Measurements from ENCODE around the gene CCBE1. TPM values are rescaled to one million over a fixed set of nuclear protein-coding genes. Genes with fewer than 3 reads are reported as not detected.

CCBE1 gene
- total RNA-seq, 2 donors from 2014 or later, result 1.6 to 1.8 TPM

DNA sequence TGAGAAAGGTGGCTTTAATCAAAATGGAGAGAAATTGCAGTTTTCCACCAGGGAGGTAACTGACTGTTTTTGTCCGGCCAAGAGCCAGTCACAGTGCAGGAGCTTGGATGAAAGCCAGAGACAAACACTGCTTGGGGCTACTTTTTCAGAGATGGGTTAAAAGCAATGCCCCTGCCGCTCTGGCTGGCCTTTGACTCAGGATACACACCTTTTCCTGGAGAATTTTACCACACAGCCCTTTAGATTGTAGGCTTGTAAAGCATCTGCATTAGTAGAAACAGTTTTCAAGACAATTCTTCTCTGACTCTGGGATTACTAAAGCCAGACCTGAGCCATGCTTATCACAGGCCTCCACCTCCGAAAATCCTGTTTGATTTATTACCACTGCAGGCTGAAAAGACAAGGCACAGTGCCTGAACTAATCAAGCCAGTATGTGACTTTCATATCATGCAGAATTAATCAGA is 79.7 kb downstream of the CCBE1 start:
- ATAC-seq (ENCODE audit: insufficient number of reproducible peaks, low FRiP score, low read depth) (no peak), DNase-seq (ENCODE audit: low spot score) (no peak)
- Histone ChIP-seq H3K9me3 (no peaks in the 10 kb centered on the region), H3K36me3 (no peaks in the 10 kb centered on the region), H3K27ac (no peak overlapping the region), H3K27me3 (replicated peaks; ENCODE audit: insufficient read depth) (no peaks in the 10 kb centered on the region), H3K4me3 (no peak overlapping the region), H3K4me1 (ENCODE audit: control insufficient read depth in 1 of 2, low read depth in 2 of 2) (peaks cover 0 to 3% of the 10 kb centered on the region in 2 donors)
- TF ChIP-seq, protein P1, sequence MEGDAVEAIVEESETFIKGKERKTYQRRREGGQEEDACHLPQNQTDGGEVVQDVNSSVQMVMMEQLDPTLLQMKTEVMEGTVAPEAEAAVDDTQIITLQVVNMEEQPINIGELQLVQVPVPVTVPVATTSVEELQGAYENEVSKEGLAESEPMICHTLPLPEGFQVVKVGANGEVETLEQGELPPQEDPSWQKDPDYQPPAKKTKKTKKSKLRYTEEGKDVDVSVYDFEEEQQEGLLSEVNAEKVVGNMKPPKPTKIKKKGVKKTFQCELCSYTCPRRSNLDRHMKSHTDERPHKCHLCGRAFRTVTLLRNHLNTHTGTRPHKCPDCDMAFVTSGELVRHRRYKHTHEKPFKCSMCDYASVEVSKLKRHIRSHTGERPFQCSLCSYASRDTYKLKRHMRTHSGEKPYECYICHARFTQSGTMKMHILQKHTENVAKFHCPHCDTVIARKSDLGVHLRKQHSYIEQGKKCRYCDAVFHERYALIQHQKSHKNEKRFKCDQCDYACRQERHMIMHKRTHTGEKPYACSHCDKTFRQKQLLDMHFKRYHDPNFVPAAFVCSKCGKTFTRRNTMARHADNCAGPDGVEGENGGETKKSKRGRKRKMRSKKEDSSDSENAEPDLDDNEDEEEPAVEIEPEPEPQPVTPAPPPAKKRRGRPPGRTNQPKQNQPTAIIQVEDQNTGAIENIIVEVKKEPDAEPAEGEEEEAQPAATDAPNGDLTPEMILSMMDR (IDR thresholded peaks at IDR 0.05), result no peak

DNA sequence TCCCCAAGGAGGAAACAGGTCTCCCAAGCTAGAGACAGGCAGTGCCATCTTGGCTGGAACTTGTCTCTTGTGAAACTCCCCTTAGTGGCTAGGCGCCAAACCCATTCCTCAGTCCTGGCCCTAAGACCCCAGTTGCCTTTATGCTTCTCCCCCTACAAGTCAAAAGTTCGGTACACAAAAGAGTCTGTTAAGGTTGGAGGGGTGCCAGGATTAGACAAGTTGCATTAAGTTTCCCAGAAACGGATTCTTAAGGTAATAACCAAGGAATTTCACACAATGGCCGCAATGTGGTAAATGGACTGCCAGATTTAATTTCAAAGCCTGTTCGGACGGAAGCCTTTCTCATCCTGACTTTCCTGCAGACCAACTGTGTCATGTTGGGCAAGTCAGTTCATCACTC is 80.7 kb downstream of the CCBE1 start:
- ATAC-seq (ENCODE audit: insufficient number of reproducible peaks, low FRiP score, low read depth), result no peak

DNA sequence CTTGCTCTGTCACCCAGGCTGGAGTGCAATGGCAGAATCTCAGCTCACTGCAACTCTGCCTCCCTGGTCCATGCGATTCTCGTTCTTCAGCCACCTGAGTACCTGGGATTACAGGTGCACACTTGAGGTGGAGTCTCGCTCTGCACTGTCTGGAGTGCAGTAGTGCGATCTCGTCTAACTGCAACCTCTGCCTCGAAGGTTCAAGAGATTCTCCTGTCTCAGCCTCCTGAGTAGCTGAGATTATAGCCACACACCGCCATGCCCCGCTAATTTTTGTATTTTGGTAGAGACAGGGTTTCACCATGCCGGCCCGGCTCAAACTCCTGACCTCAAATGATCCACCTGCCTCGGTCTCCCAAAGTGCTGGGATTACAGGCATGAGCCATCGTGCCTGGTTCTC is 83.3 kb downstream of the CCBE1 start:
- TF ChIP-seq, protein P1 (IDR thresholded peaks at IDR 0.05), result no peak
- Histone ChIP-seq H3K4me1 (ENCODE audit: control insufficient read depth in 1 of 2, low read depth in 2 of 2) (peaks cover 0 to 4% of the 10 kb centered on the region in 2 donors), H3K9me3 (no peaks in the 10 kb centered on the region), H3K27me3 (replicated peaks; ENCODE audit: insufficient read depth) (no peaks in the 10 kb centered on the region), H3K27ac (no peak overlapping the region), H3K36me3 (no peaks in the 10 kb centered on the region), H3K4me3 (no peak overlapping the region)
- ATAC-seq (ENCODE audit: insufficient number of reproducible peaks, low FRiP score, low read depth) (no peak), DNase-seq (ENCODE audit: low spot score) (no peak)

More for the DNA sequence above, 80.7 kb downstream of the CCBE1 start:
- TF ChIP-seq, protein P1 (IDR thresholded peaks at IDR 0.05), result no peak
- Histone ChIP-seq H3K27me3 (replicated peaks; ENCODE audit: insufficient read depth) (no peaks in the 10 kb centered on the region), H3K36me3 (no peaks in the 10 kb centered on the region), H3K4me1 (ENCODE audit: control insufficient read depth in 1 of 2, low read depth in 2 of 2) (peaks cover 0 to 4% of the 10 kb centered on the region in 2 donors), H3K9me3 (no peaks in the 10 kb centered on the region), H3K4me3 (no peak overlapping the region), H3K27ac (no peak overlapping the region)
- DNase-seq (ENCODE audit: low spot score), result no peak

DNA sequence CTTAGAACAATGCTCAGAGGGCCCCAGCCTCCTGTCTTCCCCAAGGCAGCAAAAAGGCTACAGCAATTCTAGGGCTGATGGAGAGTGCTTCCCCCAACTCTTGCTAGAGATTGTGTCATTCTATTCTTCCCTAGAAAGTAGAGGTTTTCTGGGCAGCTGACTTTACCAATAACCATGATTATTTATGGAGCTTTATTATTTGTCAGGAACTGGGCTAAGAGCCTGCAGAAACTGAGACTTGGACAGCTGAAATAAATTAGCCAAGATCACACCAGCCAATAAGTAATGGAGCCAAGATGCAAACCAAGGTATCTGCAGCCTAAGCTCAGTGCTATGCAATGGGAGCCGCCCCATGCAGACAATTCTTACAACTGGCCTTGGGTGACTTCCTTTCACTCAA is 84.8 kb downstream of the CCBE1 start:
- Histone ChIP-seq H3K4me3 (no peak overlapping the region), H3K4me1 (ENCODE audit: control insufficient read depth in 1 of 2, low read depth in 2 of 2) (peaks cover 0 to 4% of the 10 kb centered on the region in 2 donors), H3K9me3 (no peaks in the 10 kb centered on the region), H3K36me3 (no peaks in the 10 kb centered on the region), H3K27ac (no peak overlapping the region), H3K27me3 (replicated peaks; ENCODE audit: insufficient read depth) (no peaks in the 10 kb centered on the region)
- TF ChIP-seq, protein P1 (IDR thresholded peaks at IDR 0.05), result no peak
- DNase-seq (ENCODE audit: low spot score), result no peak
- no peak for ATAC-seq (ENCODE audit: insufficient number of reproducible peaks, low FRiP score, low read depth)

DNA sequence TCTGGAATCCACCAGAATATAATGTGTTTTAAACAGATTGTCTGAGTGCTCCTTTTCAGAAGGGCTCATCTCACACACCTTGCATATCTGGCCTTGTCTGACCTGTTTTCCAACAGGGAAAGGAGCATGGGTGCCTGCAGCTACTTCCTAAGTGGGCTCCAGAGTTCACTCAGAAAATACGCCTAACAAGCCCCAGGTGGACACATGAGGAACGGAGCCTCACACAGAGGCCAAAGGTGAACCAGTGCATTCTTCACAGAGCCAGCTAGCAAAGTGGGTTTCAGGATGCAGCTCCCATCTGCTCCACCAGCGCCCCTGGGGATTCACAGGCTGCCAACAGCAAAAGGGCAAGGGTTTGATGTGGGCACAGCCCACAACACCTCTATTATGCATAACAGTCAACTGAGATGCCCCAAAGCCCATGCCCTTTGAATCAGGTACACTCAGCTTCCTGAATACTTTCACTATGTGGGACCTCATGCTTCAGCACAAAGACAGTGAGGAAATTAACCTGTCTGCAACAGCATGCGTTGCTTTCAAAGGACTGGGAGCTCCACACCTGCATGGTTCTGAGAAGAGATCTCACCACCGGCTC is 86.6 kb downstream of the CCBE1 start:
- Histone ChIP-seq H3K4me3 (no peak overlapping the region), H3K36me3 (no peaks in the 10 kb centered on the region), H3K9me3 (no peaks in the 10 kb centered on the region), H3K4me1 (ENCODE audit: control insufficient read depth in 1 of 2, low read depth in 2 of 2) (peaks cover 0 to 4% of the 10 kb centered on the region in 2 donors), H3K27ac (no peak overlapping the region), H3K27me3 (replicated peaks; ENCODE audit: insufficient read depth) (no peaks in the 10 kb centered on the region)
- ATAC-seq (ENCODE audit: insufficient number of reproducible peaks, low FRiP score, low read depth) (no peak), DNase-seq (ENCODE audit: low spot score) (no peak)
- TF ChIP-seq, protein P1 (IDR thresholded peaks at IDR 0.05), result no peak

Measured in thoracic aorta (tissue), 2 donors.